Mesendoderm (in vitro differentiated cells): Measurements from ENCODE around the gene AFAP1L2.

Experiments
- DNase-seq: peaks from one replicate; pipeline ENCODE4 v3.0.0; 2013
- H2AK5ac ChIP-seq: 2 replicates; pipeline ENCODE4 v1.6.1; 2013; ENCODE audit warnings: low read length, inconsistent platforms
- H2BK120ac ChIP-seq: 2 replicates; pipeline ENCODE4 v1.6.1; 2013; ENCODE audit warnings: low read depth, mild to moderate bottlenecking, low read length, moderate library complexity, mixed read lengths
- H2BK15ac ChIP-seq: replicated peaks from 2 replicates; pipeline ENCODE4 v1.6.1; 2013; ENCODE audit warnings: low read depth, mild to moderate bottlenecking, moderate library complexity
- H2BK5ac ChIP-seq: 2 replicates; pipeline ENCODE4 v1.6.1; 2013; ENCODE audit warnings: low read length, inconsistent platforms
- H3K18ac ChIP-seq: 2 replicates; pipeline ENCODE4 v1.6.1; 2013; ENCODE audit warnings: mild to moderate bottlenecking, low read length, mixed read lengths
- H3K23ac ChIP-seq: one replicate; pipeline ENCODE4 v1.6.1; 2013; ENCODE audit warnings: low read length
- H3K27ac ChIP-seq: 2 replicates; pipeline ENCODE4 v1.5.1; 2013; ENCODE audit warnings: low read depth, mild to moderate bottlenecking, inconsistent platforms, low read length, moderate library complexity
- H3K27me3 ChIP-seq: 2 replicates; pipeline ENCODE4 v1.6.1; 2013; ENCODE audit warnings: low read length, control low read depth, mild to moderate bottlenecking, inconsistent platforms; ENCODE audit not compliant: insufficient read depth, poor library complexity
- H3K36me3 ChIP-seq: 2 replicates; pipeline ENCODE4 v1.6.1; 2013; ENCODE audit warnings: low read length, inconsistent platforms; ENCODE audit not compliant: control insufficient read depth, insufficient read depth
- H3K4ac ChIP-seq: one replicate; pipeline ENCODE4 v1.6.1; 2013; ENCODE audit warnings: low read depth, mild to moderate bottlenecking, low read length, moderate library complexity
- H3K4me1 ChIP-seq: 2 replicates; pipeline ENCODE4 v1.6.1; 2013; ENCODE audit warnings: low read depth, low read length, inconsistent platforms; ENCODE audit not compliant: control insufficient read depth
- H3K4me2 ChIP-seq: 2 replicates; pipeline ENCODE4 v1.6.1; 2013; ENCODE audit warnings: low read length
- H3K4me3 ChIP-seq: 2 replicates; pipeline ENCODE4 v1.5.1; 2013; ENCODE audit warnings: mild to moderate bottlenecking, low read length
- H3K56ac ChIP-seq: one replicate; pipeline ENCODE4 v1.6.1; 2013; ENCODE audit warnings: low read length
- H3K79me1 ChIP-seq: 2 replicates; pipeline ENCODE4 v1.6.1; 2013; ENCODE audit warnings: low read length, inconsistent platforms
- H3K79me2 ChIP-seq: 2 replicates; pipeline ENCODE4 v1.6.1; 2013; ENCODE audit warnings: mild to moderate bottlenecking, low read length; ENCODE audit not compliant: control insufficient read depth, insufficient read depth
- H3K9ac ChIP-seq: 2 replicates; pipeline ENCODE4 v1.6.1; 2013; ENCODE audit warnings: low read length, inconsistent platforms
- H4K5ac ChIP-seq: one replicate; pipeline ENCODE4 v1.6.1; 2013; ENCODE audit warnings: low read length
- H4K8ac ChIP-seq: one replicate; pipeline ENCODE4 v1.6.1; 2013; ENCODE audit warnings: low read depth, mild to moderate bottlenecking, control low read depth, low read length, moderate library complexity
- WGBS: extraction: QIAGEN DNeasy Blood & Tissue Kit; methylation state at CpG from one replicate; pipeline ENCODE4 v1.1.7; 2013; ENCODE audit warnings: low lambda C conversion rate, missing lambda C conversion rate; ENCODE audit not compliant: insufficient coverage; ENCODE audit errors: extremely low coverage; 5-methylcytosine and 5-hydroxymethylcytosine counted together

The AFAP1L2 gene

DNA sequence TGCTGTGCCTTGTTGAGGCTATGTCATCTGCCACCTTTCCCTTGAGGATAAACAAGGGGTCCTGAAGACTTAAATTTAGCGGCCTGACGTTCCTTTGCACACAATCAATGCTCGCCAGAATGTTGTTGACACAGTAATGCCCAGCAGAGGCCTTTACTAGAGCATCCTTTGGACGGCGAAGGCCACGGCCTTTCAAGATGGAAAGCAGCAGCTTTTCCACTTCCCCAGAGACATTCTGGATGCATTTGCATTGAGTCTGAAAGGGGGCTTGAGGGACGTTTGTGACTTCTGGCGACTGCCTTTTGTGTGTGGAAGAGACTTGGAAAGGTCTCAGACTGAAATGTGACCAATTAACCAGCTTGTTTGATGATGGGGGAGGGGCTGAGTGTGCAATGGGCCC lies 112.8 kb downstream of the AFAP1L2 start:
- Histone ChIP-seq H3K79me2 (no peaks in the 10 kb centered on the region), H2BK5ac (no peak overlapping the region), H3K23ac (no peak overlapping the region), H3K79me1 (no peaks in the 10 kb centered on the region), H3K18ac (no peak overlapping the region), H3K36me3 (no peaks in the 10 kb centered on the region), H3K4ac (no peak overlapping the region), H3K4me2 (no peak overlapping the region), H4K8ac (no peak overlapping the region), H3K27me3 (no peaks in the 10 kb centered on the region), H3K56ac (no peak overlapping the region), H3K9ac (no peak overlapping the region), H3K4me1 (no peaks in the 10 kb centered on the region), H3K4me3 (no peak overlapping the region), H3K27ac (no peak overlapping the region), H2AK5ac (no peak overlapping the region), H2BK120ac (no peak overlapping the region), H2BK15ac (no peak overlapping the region), H4K5ac (no peak overlapping the region)
- WGBS: no CpG with 5 or more reads among the region's 8 CpGs
- no peak for DNase-seq

DNA sequence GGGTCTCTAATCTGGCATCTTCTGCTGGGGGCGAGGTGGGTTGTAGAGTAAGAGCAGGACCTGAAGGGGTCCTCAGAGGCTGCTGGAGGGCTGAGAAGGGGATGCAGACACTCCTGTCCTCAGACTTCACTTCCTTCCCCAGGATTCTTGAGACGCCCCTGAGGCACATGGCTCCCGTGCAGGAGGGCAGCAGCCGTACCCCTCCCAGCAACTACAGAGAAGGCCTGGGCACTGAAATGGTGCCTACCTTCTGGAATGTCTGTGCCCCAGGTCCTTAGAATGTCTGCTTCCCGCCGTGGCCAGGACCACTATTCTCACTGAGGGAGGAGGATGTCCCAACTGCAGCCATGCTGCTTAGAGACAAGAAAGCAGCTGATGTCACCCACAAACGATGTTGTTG lies 113.2 kb downstream of the AFAP1L2 start:
- Histone ChIP-seq H3K27ac (no peak overlapping the region), H3K4me3 (no peak overlapping the region), H3K9ac (no peak overlapping the region), H4K5ac (no peak overlapping the region), H3K79me1 (no peaks in the 10 kb centered on the region), H3K4me1 (no peaks in the 10 kb centered on the region), H2BK5ac (no peak overlapping the region), H2BK15ac (no peak overlapping the region), H3K36me3 (no peaks in the 10 kb centered on the region), H3K18ac (no peak overlapping the region), H3K27me3 (no peaks in the 10 kb centered on the region), H3K79me2 (no peaks in the 10 kb centered on the region), H3K4ac (no peak overlapping the region), H2AK5ac (no peak overlapping the region), H3K23ac (no peak overlapping the region), H2BK120ac (no peak overlapping the region), H3K4me2 (no peak overlapping the region), H3K56ac (no peak overlapping the region), H4K8ac (no peak overlapping the region)
- no peak for DNase-seq
- no CpG with 5 or more reads among the region's 7 CpGs for WGBS

DNA sequence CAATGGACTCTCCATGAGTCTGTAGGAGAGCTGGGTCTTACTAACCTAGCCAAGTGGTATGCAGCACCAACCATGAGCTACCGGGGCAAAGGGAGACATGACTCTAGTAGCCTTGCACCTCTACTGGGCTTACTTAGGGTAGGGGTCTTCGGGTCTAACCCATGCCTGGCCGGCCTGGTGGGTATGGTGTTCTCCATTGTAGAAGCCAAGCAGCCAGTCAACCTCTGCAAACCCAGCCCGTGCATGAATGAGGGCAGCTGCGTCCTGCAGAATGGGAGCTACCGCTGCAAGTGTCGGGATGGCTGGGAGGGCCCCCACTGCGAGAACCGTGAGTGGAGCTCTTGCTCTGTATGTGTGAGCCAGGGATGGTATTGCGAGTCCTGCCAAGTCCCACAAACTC lies 114.3 kb downstream of the AFAP1L2 start:
- no peaks in the 10 kb centered on the region for H3K4me1 ChIP-seq
- H2BK5ac ChIP-seq: no peak overlapping the region
- no peak overlapping the region for H4K8ac ChIP-seq
- H2BK15ac ChIP-seq: no peak overlapping the region
- H3K27ac ChIP-seq: no peak overlapping the region
- no peak overlapping the region for H2BK120ac ChIP-seq
- H3K79me1 ChIP-seq: no peaks in the 10 kb centered on the region
- no peaks in the 10 kb centered on the region for H3K27me3 ChIP-seq
- no peaks in the 10 kb centered on the region for H3K36me3 ChIP-seq
- no peak overlapping the region for H3K4me3 ChIP-seq
- no CpG with 5 or more reads among the region's 10 CpGs for WGBS
- no peak overlapping the region for H2AK5ac ChIP-seq
- H3K79me2 ChIP-seq: no peaks in the 10 kb centered on the region
- no peak overlapping the region for H3K56ac ChIP-seq
- H3K4me2 ChIP-seq: no peak overlapping the region
- no peak overlapping the region for H4K5ac ChIP-seq
- H3K18ac ChIP-seq: no peak overlapping the region
- H3K9ac ChIP-seq: no peak overlapping the region
- H3K4ac ChIP-seq: no peak overlapping the region
- no peak overlapping the region for H3K23ac ChIP-seq
- no peak for DNase-seq

DNA sequence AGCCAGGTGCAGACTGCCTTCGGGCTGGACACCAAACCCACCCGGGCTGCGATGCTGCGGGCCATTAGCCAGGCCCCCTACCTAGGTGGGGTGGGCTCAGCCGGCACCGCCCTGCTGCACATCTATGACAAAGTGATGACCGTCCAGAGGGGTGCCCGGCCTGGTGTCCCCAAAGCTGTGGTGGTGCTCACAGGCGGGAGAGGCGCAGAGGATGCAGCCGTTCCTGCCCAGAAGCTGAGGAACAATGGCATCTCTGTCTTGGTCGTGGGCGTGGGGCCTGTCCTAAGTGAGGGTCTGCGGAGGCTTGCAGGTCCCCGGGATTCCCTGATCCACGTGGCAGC lies 115.2 kb downstream of the AFAP1L2 start:
- H3K27ac ChIP-seq: no peak overlapping the region
- H2AK5ac ChIP-seq: no peak overlapping the region
- WGBS: no CpG with 5 or more reads among the region's 16 CpGs
- no peak for DNase-seq
- H3K4me2 ChIP-seq: no peak overlapping the region
- no peaks in the 10 kb centered on the region for H3K27me3 ChIP-seq
- H3K23ac ChIP-seq: no peak overlapping the region
- no peak overlapping the region for H3K56ac ChIP-seq
- H3K9ac ChIP-seq: no peak overlapping the region
- no peak overlapping the region for H4K5ac ChIP-seq
- no peak overlapping the region for H3K4ac ChIP-seq
- H2BK15ac ChIP-seq: no peak overlapping the region
- H3K79me2 ChIP-seq: no peaks in the 10 kb centered on the region
- H3K79me1 ChIP-seq: no peaks in the 10 kb centered on the region
- H2BK5ac ChIP-seq: no peak overlapping the region
- no peak overlapping the region for H2BK120ac ChIP-seq
- no peak overlapping the region for H3K4me3 ChIP-seq
- no peak overlapping the region for H4K8ac ChIP-seq
- no peaks in the 10 kb centered on the region for H3K36me3 ChIP-seq
- H3K4me1 ChIP-seq: no peaks in the 10 kb centered on the region
- no peak overlapping the region for H3K18ac ChIP-seq

DNA sequence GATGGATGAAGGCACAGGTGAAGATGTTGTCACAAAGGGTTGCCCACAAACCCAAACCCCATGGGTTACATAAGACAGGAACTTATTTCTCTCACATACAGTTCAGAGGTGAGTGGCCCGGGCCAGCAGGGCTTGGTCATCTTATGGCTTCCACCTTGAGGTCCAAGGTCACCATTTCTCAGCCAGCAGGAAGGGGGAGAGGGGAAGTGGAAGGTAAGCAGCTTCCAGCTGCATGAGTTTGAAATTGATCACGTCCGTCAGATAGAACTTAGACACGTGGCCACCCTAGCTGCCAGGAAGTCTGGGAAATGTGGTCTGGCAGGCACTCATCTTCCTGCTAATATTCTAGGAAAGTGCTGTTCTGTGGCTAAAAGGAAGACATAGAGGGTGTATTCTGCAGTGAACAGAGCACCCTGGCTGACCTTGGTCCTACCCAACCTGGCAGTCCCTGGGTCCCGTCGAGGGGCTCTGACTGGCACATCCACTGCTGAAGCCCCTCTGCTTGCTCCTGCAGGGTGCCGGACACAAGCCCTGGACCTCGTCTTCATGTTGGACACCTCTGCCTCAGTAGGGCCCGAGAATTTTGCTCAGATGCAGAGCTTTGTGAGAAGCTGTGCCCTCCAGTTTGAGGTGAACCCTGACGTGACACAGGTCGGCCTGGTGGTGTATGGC lies 115.7 kb downstream of the AFAP1L2 start:
- no peaks in the 10 kb centered on the region for H3K27me3 ChIP-seq
- H3K56ac ChIP-seq: no peak overlapping the region
- no peaks in the 10 kb centered on the region for H3K79me1 ChIP-seq
- H2AK5ac ChIP-seq: no peak overlapping the region
- no peak for DNase-seq
- no peak overlapping the region for H3K4me2 ChIP-seq
- H4K5ac ChIP-seq: no peak overlapping the region
- no peaks in the 10 kb centered on the region for H3K79me2 ChIP-seq
- no peak overlapping the region for H3K23ac ChIP-seq
- H3K4ac ChIP-seq: no peak overlapping the region
- no peak overlapping the region for H2BK120ac ChIP-seq
- no peak overlapping the region for H3K27ac ChIP-seq
- no peak overlapping the region for H2BK5ac ChIP-seq
- no peaks in the 10 kb centered on the region for H3K4me1 ChIP-seq
- no peak overlapping the region for H3K4me3 ChIP-seq
- no peak overlapping the region for H4K8ac ChIP-seq
- WGBS: no CpG with 5 or more reads among the region's 11 CpGs
- no peaks in the 10 kb centered on the region for H3K36me3 ChIP-seq
- no peak overlapping the region for H3K18ac ChIP-seq
- no peak overlapping the region for H3K9ac ChIP-seq
- no peak overlapping the region for H2BK15ac ChIP-seq

DNA sequence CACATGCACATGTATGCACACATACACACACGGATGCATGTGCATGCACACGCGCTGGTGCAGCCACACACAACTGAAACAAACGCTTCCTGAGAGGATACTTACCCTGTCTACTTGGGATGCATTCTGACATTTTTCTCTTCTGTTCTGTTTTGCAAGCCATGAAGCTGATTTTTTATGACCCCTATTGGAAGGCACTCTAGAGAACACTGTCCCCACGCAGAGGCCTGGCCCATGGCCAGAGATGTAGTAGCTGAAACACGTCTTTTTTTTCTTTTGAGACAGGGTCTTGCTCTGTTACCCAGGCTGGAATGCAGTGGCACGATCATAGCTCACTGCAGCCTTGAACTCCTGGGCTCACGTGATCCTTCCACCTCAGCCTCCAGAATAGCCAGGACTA lies 117.4 kb downstream of the AFAP1L2 start:
- Histone ChIP-seq H3K27ac (no peak overlapping the region), H2AK5ac (no peak overlapping the region), H3K9ac (no peak overlapping the region), H3K27me3 (no peaks in the 10 kb centered on the region), H3K36me3 (no peaks in the 10 kb centered on the region), H3K4me3 (no peak overlapping the region), H3K56ac (no peak overlapping the region), H3K4me2 (no peak overlapping the region), H4K8ac (no peak overlapping the region), H3K4me1 (no peaks in the 10 kb centered on the region), H3K4ac (no peak overlapping the region), H3K18ac (no peak overlapping the region), H2BK15ac (no peak overlapping the region), H2BK120ac (no peak overlapping the region), H2BK5ac (no peak overlapping the region), H3K79me1 (no peaks in the 10 kb centered on the region), H3K23ac (no peak overlapping the region), H4K5ac (no peak overlapping the region), H3K79me2 (no peaks in the 10 kb centered on the region)
- no CpG with 5 or more reads among the region's 8 CpGs for WGBS
- no peak for DNase-seq
